MV-4-11 (cell line): Measurements from ENCODE around the gene DMKN.

Experiments
- DNase-seq: peaks from one replicate; lab custom pipeline; 2025; lab: John Stamatoyannopoulos, UW

The DMKN gene

DNA sequence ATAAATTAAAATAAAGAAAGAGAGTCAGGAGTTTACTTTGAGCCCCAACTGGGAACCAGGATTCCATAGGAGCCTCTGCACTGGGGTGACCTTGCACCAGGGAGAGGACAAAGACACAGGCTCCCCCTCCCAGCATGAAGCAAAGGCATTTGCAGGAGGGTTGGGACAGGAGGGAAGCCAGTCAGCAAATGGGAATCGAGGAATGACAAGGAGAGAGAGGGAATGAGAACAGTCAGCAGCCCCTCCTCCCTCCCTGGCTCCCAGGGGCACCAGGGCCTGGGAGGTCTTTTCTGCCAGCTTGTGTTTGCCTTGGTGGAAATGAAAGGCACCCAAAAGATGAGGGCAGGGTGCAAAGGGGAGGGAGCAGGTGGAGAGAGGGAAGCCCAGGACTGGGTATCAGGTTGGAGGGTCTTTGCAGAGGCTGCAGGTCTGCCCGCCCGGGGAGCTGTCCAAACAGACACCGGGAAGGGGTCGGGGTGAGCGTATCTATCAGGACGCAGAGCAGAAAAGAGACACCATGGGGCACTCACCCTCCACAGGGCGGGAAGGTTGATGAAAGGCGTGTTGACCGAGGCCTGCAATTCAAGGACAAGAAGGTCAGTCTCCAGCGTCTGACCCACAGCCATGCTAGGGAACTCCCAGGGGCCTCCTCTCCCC, 10.9 kb upstream of the DMKN start:
- no peak for DNase-seq

- no peak for DNase-seq
Measured at GRCh38 chr19:35522745-35523327, 9.4 kb upstream of the DMKN start.

- no peak for DNase-seq
Measured at GRCh38 chr19:35521124-35521743, 7.8 kb upstream of the DMKN start.

DNA sequence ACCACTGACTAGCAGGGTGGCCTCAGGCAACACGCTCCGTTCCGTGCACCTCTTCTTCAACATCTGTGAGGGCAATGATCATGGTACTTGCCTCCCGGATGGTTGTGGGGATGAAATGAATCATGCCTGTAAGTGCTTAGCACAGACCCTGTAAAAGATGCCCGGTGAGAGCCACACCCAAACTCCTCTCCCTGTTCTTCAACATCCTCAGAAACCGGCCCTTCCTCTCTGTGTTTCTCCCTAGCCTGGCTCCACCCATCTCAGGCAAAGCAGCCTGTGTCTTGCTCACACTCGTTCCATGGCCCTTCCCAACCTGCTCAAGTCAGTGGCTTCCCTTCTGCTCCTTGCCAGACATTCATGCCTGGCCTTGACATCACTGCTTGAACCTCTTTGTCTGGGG, 5.8 kb upstream of the DMKN start:
- DNase-seq, result no peak

- DNase-seq, result no peak
Measured at GRCh38 chr19:35518313-35518712, 4.9 kb upstream of the DMKN start.

- no peak for DNase-seq
Measured at GRCh38 chr19:35517342-35517741, 3.9 kb upstream of the DMKN start.

DNA sequence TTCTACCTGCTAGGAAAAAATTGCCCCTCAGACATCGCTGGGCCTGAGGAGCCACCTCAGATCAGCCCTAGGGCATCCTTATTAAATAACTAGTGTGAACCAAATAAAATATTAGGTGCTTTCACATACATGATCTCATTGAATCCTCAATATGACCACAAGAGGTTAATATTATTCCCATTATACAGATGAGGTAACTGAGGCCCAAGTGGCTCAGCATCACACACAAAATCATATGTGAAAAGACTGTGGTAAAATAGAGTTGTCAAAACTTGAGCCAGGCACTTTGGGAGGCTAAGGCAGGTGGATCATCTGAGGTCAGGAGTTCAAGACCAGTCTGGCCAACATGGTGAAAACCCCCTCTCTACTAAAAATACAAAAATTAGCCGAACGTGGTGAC, 2.9 kb upstream of the DMKN start:
- DNase-seq, result no peak

- DNase-seq, result no peak
Measured at GRCh38 chr19:35514282-35514809, 897 bp upstream of the DMKN start.

DNA sequence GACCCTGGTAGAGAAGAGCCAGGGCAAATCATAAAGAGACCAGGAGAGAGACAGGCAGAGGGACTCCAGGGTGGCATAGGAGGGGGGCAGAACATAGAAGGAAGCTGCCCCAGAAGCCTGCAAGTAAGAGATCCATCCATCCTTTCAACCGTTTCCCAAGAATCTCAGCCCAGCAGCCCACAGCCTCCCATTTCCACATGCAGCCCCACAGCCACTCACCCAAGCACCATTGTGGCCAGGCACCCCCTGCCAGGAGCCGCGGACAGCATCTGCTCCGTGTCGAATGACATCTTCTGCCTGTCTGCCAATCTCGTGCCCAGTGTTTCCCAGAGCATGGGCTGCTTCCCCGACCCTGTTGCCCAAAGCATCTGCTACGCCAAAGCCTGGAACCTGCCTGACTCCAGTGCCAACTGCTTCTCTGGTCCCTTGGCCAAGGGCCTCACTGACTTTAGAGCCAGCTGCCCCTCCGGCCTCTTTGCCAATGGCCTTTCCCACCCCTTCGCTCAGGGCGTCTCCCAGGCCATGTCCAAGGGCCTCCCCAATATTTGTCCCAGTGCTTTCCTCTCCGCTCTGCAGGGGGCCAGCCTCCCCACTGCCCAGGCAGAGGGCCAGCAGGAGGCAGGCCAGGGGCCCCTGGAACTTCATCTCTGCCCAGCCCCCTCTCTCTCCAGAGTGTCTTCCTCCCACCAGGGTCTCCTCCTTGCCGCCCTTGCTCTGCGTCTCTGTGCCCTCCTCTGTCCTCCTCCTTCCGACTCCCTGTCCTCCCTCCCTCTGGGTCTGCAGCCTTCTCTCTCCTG, 420 bp downstream of the DMKN start:
- no peak for DNase-seq

GRCh38 chr19:35511337-35511736, 2.1 kb downstream of the DMKN start:
- DNase-seq, result no peak

DNA sequence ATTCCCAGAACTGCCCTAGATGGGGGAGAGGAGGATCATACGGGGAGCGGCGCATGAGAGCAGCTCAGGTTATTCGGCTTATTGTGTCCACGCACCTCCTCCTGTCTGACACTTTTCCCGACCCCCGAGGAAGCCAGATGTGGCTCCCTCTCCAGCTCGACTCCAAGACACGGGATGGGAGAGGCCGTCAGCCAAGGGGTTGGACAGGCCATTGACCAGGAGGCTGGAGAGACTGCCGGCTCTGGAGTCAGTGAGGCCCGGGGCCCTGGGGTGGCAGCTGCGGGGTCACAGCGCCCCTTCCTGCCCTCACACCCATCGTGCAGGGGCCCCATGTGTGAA, 2.9 kb downstream of the DMKN start:
- no peak for DNase-seq

GRCh38 chr19:35509861-35510625, 3.4 kb downstream of the DMKN start:
- no peak for DNase-seq

DNA sequence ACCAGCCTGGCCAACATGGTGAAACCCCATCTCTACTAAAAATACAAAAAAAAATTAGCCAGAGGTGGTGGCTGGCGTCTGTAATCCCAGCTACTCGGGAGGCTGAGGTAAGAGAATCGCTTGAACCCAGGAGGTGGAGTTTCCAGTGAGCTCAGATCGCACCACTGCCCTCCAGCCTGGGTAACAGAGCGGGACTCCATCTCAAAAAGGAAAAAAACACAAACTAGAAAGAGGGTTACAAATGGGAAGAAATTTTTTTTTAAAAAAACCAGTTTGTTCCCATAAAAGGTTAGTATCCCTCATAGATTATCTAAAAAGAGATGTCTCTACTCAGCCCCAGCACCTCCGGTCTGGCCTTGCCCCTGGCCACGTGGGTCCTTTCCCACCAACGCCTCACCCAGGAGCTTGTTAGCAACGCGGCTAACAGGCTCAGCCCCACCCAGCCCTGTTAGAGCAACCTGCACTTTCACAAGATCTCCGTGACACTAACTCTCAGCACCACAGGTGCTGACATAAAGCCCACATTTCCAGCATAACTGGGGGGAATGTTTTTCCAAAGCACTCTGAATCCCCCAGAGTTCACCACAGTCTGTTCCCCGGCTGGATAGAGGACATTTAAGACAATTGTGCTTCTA, 4.3 kb downstream of the DMKN start:
- DNase-seq, result no peak

DNA sequence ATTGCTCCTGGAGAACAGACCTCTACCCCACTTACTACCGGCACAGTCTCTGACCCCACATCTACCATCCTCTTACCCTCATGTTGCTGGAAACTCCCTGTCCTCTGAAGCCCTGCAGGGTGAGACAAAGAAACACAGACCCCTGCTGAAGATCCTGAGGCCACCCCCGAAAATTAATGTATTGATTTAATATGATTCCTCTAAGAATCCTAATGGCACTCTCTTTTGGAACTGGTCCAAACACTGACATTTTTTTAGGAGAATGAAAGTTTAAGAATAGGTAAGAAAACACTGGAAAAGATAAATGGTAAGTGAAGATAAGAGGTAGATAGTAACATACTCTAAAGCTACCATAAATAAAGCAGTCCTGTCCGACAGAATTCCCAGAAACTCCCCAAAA, 5.3 kb downstream of the DMKN start:
- DNase-seq, result no peak

DNA sequence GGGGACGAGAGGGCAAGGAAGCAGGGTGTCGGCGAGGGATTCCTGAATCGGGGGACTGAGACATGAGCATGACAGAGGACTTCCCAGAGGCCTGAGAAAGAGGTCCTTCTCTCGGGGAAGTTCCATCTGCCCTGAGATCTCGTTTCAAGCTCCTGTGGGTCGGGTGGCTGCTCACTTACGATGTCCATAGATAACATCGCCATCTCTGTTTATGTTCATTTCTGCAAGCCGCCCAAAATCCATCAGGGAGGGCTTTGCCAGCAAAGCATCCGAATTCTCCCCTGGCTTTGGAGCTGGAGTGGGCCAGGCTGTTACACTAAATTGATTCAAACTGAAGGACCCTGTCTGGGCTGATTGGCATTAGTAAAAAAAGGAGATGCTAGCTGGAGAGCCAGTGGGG, 5.9 kb downstream of the DMKN start:
- DNase-seq, result no peak

GRCh38 chr19:35506011-35506410, 7.4 kb downstream of the DMKN start:
- no peak for DNase-seq

DNA sequence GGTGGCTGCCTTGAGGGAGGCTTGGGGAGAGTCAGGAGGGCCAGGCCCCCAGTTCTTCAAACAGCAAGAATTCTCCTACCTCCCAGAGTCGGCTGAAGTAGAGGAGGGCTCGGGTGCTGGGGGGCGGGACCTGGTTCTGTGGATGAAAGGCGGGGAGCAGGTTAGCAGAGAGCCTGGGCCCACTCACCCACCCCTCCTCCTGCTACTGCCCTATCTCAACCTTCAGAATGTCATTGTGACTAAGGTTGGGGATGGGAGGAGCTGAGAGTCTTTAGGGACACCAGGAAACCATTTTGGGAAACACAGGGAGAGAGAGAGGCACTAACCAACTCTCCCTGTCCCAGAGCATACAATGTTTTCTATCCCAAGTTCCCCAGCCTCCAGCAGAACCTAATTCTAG, 10.7 kb downstream of the DMKN start:
- DNase-seq, result no peak

GRCh38 chr19:35501684-35502083, 11.8 kb downstream of the DMKN start:
- DNase-seq, result no peak

GRCh38 chr19:35500611-35501010, 12.8 kb downstream of the DMKN start:
- no peak for DNase-seq

- DNase-seq, result no peak
Measured at GRCh38 chr19:35498984-35499527, 14.4 kb downstream of the DMKN start.

DNA sequence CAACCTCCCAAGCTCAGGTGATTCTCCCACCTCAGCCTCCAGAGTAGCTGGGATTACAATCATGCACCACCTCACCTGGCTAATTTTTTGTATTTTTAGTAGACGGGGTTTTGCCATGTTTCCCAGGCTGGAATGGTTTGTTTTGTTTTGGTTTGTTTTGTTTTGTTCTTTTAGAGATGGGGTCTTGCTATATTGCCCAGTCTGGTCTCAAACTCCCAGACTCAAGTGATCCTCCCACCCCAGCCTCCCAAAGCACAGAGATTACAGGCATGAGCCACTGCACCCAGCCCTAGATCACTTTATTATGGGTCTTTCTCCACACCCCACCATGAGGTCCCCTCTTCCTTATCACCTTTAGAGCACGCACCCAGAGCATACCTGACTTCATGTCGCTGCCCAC, 15.2 kb downstream of the DMKN start:
- no peak for DNase-seq
